SH-SY5Y (cell line): ENCODE data around the gene CDK8.

Experiments used
- GATA2 ChIP-seq: IDR thresholded peaks from 2 replicates; pipeline ENCODE4 v1.6.1; 2011; ENCODE audit warnings: mild to moderate bottlenecking, low read depth, low read length
- GATA3 ChIP-seq: IDR thresholded peaks from 2 replicates; pipeline ENCODE4 v1.6.1; 2011; ENCODE audit warnings: low read depth, mild to moderate bottlenecking, low read length, moderate library complexity

DNA sequence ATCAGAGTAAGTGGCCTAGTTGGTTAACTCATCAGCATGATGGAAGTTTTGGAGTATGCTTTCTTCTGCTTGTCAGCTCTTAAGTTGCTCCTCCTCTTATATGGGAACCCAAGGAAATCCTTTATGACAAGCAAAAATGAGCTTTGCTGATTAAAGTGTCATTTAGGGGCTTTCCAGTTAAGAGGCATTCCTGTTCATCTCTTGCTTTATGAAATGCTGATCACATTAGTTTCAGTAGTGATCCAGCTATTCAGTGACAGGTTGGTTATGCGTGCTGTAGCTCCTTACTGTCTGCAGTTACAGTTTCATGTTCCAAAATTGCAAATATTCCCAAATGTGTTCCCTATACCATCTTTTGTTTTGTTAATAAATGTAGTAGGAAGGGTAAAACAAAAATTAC is 146.6 kb downstream of the CDK8 start:
- TF ChIP-seq GATA2 (no peak), GATA3 (no peak)
